Uterus (tissue), 4 donors: ENCODE data around the gene MRPS6. TPM values are rescaled to one million over a fixed set of nuclear protein-coding genes. Genes with fewer than 3 reads are reported as not detected.
A peak's percentile ranks its signal among the peaks of the same experiment; 100 is the strongest.

ENCODE experiments used
- DNase-seq, 2 donors: peaks; one replicate each; pipeline ENCODE4 v3.0.0-alpha.2; 2019 to 2020
- H3K27ac ChIP-seq, 2 donors: fragments of 200-600 bp; sonication (generic); 1 replicate in 1 of 2; 2 replicates in 1 of 2; pipeline ENCODE4 v1.5.1; 2016 to 2018
- H3K27me3 ChIP-seq, 2 donors: fragments of 200-600 bp; sonication (generic); one replicate each; pipeline ENCODE4 v1.5.1; 2018 to 2019; ENCODE audit warnings: control low read depth in 1 of 2
- H3K36me3 ChIP-seq, 2 donors: fragments of 200-600 bp; sonication (generic); one replicate each; pipeline ENCODE4 v1.5.1; 2019; ENCODE audit warnings: control low read depth in 1 of 2
- H3K4me1 ChIP-seq, 2 donors: fragments of 200-600 bp; sonication (generic); one replicate each; pipeline ENCODE4 v1.5.1; 2018 to 2019; ENCODE audit warnings: control low read depth in 1 of 2
- H3K4me3 ChIP-seq, 2 donors: fragments of 200-600 bp; sonication (generic); 1 replicate in 1 of 2; 2 replicates in 1 of 2; pipeline ENCODE4 v1.5.1; 2018 to 2019; ENCODE audit warnings: mild to moderate bottlenecking in 1 of 2
- H3K9me3 ChIP-seq, 2 donors: fragments of 200-600 bp; sonication (generic); one replicate each; pipeline ENCODE4 v1.5.1; 2019; ENCODE audit warnings: control low read depth in 1 of 2
- POLR2A ChIP-seq, 2 donors: fragments of 450-650 bp; IDR thresholded peaks; one replicate each; pipeline ENCODE4 v1.6.1; 2016; ENCODE audit warnings: antibody characterized with exemption in 2 of 2, mild to moderate bottlenecking in 1 of 2, moderate library complexity in 1 of 2
- intact Hi-C: fragments of 100-400 bp; cut with DNase I; formaldehyde crosslinking; loops from one replicate; pipeline ENCODE4 v1.15.1; 2023; ENCODE audit warnings: low total_unique reads
- total RNA-seq, 4 donors: library from RNA; depleted of rRNA in 3 of 4; stranded (reverse); fragments of >200 nt in 3 of 4; gene quantifications; one replicate each; pipeline versions ENCODE4 v1.1.0 to v1.2.4, GENCODE V29; 2014 to 2023
- TF ChIP-seq, protein P1 (sequence below), 4 experiments: fragments of 200-600 bp in 2 of 4; fragments of 450-650 bp in 2 of 4; sonication (generic) in 2 of 4; IDR thresholded peaks; one replicate each; pipeline ENCODE4 v1.5.1; 2016 to 2019; ENCODE audit warnings: antibody characterized with exemption in 4 of 4, mild to moderate bottlenecking in 2 of 4, moderate library complexity in 1 of 4
- donor health status: DM: yes; HTN: yes; CAD: no.

MRPS6 gene
- 10 to 100 TPM in 3 of 4 donors, 1 to 10 TPM in 1; 9.0 to 75.6 (median 33.5) TPM for total RNA-seq

GRCh38 chr21:34073032-34073748, at the start of gene MRPS6, which contains the start of gene SLC5A3:
TSS of gene MRPS6 (plus strand) at chr21:34073578. CDS start at chr21:34073701, 123 bp downstream.
TSS of gene SLC5A3 (plus strand) at chr21:34073578. CDS start at chr21:34095199, 21,621 bp downstream.
- intact Hi-C loops, result loop anchor here (10.0 kb wide), 1 partner anchor 128 kb away; no protein-coding TSS in a partner anchor
- TF ChIP-seq, protein P1, sequence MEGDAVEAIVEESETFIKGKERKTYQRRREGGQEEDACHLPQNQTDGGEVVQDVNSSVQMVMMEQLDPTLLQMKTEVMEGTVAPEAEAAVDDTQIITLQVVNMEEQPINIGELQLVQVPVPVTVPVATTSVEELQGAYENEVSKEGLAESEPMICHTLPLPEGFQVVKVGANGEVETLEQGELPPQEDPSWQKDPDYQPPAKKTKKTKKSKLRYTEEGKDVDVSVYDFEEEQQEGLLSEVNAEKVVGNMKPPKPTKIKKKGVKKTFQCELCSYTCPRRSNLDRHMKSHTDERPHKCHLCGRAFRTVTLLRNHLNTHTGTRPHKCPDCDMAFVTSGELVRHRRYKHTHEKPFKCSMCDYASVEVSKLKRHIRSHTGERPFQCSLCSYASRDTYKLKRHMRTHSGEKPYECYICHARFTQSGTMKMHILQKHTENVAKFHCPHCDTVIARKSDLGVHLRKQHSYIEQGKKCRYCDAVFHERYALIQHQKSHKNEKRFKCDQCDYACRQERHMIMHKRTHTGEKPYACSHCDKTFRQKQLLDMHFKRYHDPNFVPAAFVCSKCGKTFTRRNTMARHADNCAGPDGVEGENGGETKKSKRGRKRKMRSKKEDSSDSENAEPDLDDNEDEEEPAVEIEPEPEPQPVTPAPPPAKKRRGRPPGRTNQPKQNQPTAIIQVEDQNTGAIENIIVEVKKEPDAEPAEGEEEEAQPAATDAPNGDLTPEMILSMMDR (IDR thresholded peaks at IDR 0.05), result no peak
- peak; percentile 77 to 88 for TF ChIP-seq POLR2A (IDR thresholded peaks at IDR 0.05)
- peaks cover 0 to 25% of the 10 kb centered on the region in 2 donors for H3K4me1 ChIP-seq

DNA sequence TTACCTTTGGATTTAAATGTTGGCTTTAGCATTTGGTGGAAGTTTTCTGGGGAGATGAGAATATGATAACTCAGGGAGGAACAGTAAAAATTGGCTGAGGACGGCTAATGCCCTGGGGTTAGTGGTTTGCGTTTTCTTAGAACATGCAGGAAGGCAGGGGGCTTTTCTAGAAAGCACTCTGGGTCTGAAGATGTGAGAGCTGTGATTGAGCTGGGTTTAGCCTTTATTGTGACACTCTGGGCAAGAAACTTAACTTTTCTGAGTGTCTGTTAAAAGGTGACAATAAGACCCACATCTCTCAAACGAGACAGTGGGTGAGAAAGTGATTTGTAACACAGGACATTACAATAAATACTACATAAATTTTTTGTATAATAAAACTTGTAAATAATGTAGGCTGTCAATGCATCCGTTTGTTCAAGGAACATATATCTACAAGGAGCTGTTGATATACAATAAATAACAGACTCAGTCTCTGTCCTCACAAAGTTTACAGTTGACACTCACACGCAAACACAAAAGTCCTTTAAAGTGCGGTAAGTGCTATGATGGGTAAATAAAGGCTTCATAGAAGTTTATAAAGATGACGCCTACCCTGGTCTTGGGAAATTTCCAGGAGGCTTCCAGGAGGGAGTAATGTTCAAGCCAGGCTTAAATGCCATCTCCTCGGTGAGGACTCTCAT, 49.5 kb upstream of the MRPS6 start:
- H3K4me3 ChIP-seq, result no peak overlapping the region
- intact Hi-C loops, result no loop called here
- H3K4me1 ChIP-seq, result no peaks in the 10 kb centered on the region
- H3K36me3 ChIP-seq, result no peaks in the 10 kb centered on the region
- no peak for TF ChIP-seq POLR2A (IDR thresholded peaks at IDR 0.05)
- TF ChIP-seq, protein P1 (IDR thresholded peaks at IDR 0.05), result no peak
- no peak for DNase-seq
- H3K27ac ChIP-seq, result no peak overlapping the region
- no peaks in the 10 kb centered on the region for H3K9me3 ChIP-seq
- no peaks in the 10 kb centered on the region for H3K27me3 ChIP-seq

More at GRCh38 chr21:34073032-34073748, at the start of gene MRPS6, which contains the start of gene SLC5A3:
- Histone ChIP-seq H3K9me3 (no peaks in the 10 kb centered on the region), H3K27ac (peak within 1 kb of the TSS; percentile 93 to 99), H3K36me3 (no peaks in the 10 kb centered on the region), H3K27me3 (no peaks in the 10 kb centered on the region), H3K4me3 (peak within 1 kb of the TSS; percentile 65 to 92)
- DNase-seq, result peak; percentile 81 to 82

DNA sequence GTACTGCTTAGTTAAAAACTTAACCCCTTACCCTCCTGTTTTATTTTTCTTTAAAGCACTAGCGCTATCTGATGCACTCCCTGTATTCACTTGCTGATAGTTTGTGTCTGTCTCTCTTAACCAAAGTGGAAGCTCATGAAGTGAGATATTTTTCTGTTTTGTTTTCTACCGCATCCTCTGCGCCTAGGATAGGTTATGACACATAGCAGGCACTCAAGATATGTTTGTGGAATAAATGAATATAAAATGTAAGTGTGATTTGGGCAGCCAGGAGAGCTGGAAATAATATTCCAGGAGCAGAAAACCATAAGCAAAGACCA, 49.0 kb upstream of the MRPS6 start:
- intact Hi-C loops, result no loop called here
- Histone ChIP-seq H3K36me3 (no peaks in the 10 kb centered on the region), H3K9me3 (no peaks in the 10 kb centered on the region), H3K27me3 (no peaks in the 10 kb centered on the region), H3K4me1 (no peaks in the 10 kb centered on the region), H3K4me3 (no peak overlapping the region), H3K27ac (no peak overlapping the region)
- DNase-seq, result no peak
- no peak for TF ChIP-seq POLR2A (IDR thresholded peaks at IDR 0.05)
- TF ChIP-seq, protein P1 (IDR thresholded peaks at IDR 0.05), result no peak

- intact Hi-C loops, result no loop called here
- no peak overlapping the region for H3K27ac ChIP-seq
- no peaks in the 10 kb centered on the region for H3K9me3 ChIP-seq
- H3K4me3 ChIP-seq, result no peak overlapping the region
- DNase-seq, result no peak
- TF ChIP-seq, protein P1 (IDR thresholded peaks at IDR 0.05), result no peak
- no peak for TF ChIP-seq POLR2A (IDR thresholded peaks at IDR 0.05)
- H3K4me1 ChIP-seq, result no peaks in the 10 kb centered on the region
- no peaks in the 10 kb centered on the region for H3K36me3 ChIP-seq
- no peaks in the 10 kb centered on the region for H3K27me3 ChIP-seq
Measured at GRCh38 chr21:34027721-34028461, 45.5 kb upstream of the MRPS6 start.
